WTC11 (cell line): ENCODE results near the gene UBAP2. TPM values are rescaled to one million over a fixed set of nuclear protein-coding genes. Genes with fewer than 3 reads are reported as not detected.

ENCODE experiments used
- total RNA-seq: library from RNA; stranded (reverse); gene quantifications from 3 replicates; pipeline ENCODE4 v1.2.3, GENCODE V29; 2021

The UBAP2 gene
- total RNA-seq, 1 experiment from 2014 or later = 63.9 TPM

Other genes starting within 250 kb of the UBAP2 start
- 45.0 to 50.3 TPM (median 50.1 TPM) in 3 replicates for gene UBE2R2, start 231.7 kb downstream of the UBAP2 start, total RNA-seq
- gene DCAF12, start 77.8 kb upstream of the UBAP2 start, total RNA-seq = 27.0 to 31.8 TPM (median 28.3 TPM) in 3 replicates
- 23.9 to 26.3 TPM (median 25.7 TPM) in 3 replicates for gene UBAP1, start 130.2 kb upstream of the UBAP2 start, total RNA-seq